Stimulated activated CD4-positive, alpha-beta T cell treated with anti-CD3 and anti-CD28 coated beads, Interleukin-15, amount 100 ng/mL, for 1 hour (primary cell): ENCODE results near the gene NCF2.

Experiments
- DNase-seq, 2 donors: peaks; one replicate each; pipeline ENCODE4 v3.0.0-alpha.2; 2020; ENCODE audit warnings: low read depth in 1 of 2, low spot score in 1 of 2

NCF2 gene

GRCh38 chr1:183585038-183585437 is 5.2 kb downstream of the NCF2 start:
- no peak for DNase-seq

GRCh38 chr1:183584147-183584546 is 6.1 kb downstream of the NCF2 start:
- no peak for DNase-seq

- DNase-seq = no peak
Observed at GRCh38 chr1:183583466-183583865, 6.8 kb downstream of the NCF2 start.

- no peak for DNase-seq
Observed at GRCh38 chr1:183582021-183582713, 8.1 kb downstream of the NCF2 start.

- DNase-seq = no peak
Observed at GRCh38 chr1:183580281-183580682, 10.0 kb downstream of the NCF2 start.

- no peak for DNase-seq
Observed at GRCh38 chr1:183578856-183579255, 11.4 kb downstream of the NCF2 start.

- no peak for DNase-seq
Observed at GRCh38 chr1:183577897-183578465, 12.3 kb downstream of the NCF2 start.

- DNase-seq = no peak
Observed at GRCh38 chr1:183576537-183576936, 13.7 kb downstream of the NCF2 start.

GRCh38 chr1:183575606-183576005 is 14.7 kb downstream of the NCF2 start:
- no peak for DNase-seq

GRCh38 chr1:183572721-183573120 is 17.5 kb downstream of the NCF2 start:
- DNase-seq = no peak

GRCh38 chr1:183571678-183572268 is 18.5 kb downstream of the NCF2 start:
- no peak for DNase-seq

GRCh38 chr1:183570451-183570850 is 19.8 kb downstream of the NCF2 start:
- no peak for DNase-seq

- DNase-seq = no peak
Observed at GRCh38 chr1:183569801-183570200, 20.5 kb downstream of the NCF2 start.

- DNase-seq = no peak
Observed at GRCh38 chr1:183569141-183569540, 21.1 kb downstream of the NCF2 start.

GRCh38 chr1:183568176-183569021 is 21.9 kb downstream of the NCF2 start:
- no peak for DNase-seq

GRCh38 chr1:183567584-183567983 is 22.7 kb downstream of the NCF2 start:
- DNase-seq = no peak

- DNase-seq = no peak
Observed at GRCh38 chr1:183566026-183566425, 24.2 kb downstream of the NCF2 start.

- DNase-seq = no peak
Observed at GRCh38 chr1:183565261-183565660, 25.0 kb downstream of the NCF2 start.

- DNase-seq = no peak
Observed at GRCh38 chr1:183562701-183563100, 27.6 kb downstream of the NCF2 start.

- DNase-seq = no peak
Observed at GRCh38 chr1:183559061-183559460, 31.2 kb downstream of the NCF2 start.

GRCh38 chr1:183554577-183554976 is 35.7 kb downstream of the NCF2 start:
- no peak for DNase-seq

GRCh38 chr1:183553764-183554163 is 36.5 kb downstream of the NCF2 start:
- no peak for DNase-seq
